ENCODE results near the gene HELB.

- TF ChIP-seq CTCF (conservative IDR thresholded peaks at IDR 0.05), result no peak
- TF ChIP-seq EZH2 (IDR thresholded peaks at IDR 0.05; ENCODE audit: low read depth), result no peak
Measured at GRCh38 chr12:66272650-66273049, 29.6 kb upstream of the HELB start.
